HepG2 (cell line): ENCODE results near the gene FANK1. TPM values are rescaled to one million over a fixed set of nuclear protein-coding genes. Genes with fewer than 3 reads are reported as not detected.
A peak's percentile ranks its signal among the peaks of the same experiment; 100 is the strongest.

Experiments used
- ATAC-seq: fragments of 200-7000 bp; cut with Tn5 transposase; 3 replicates; pipeline ENCODE4 v1.9.1; 2020; ENCODE audit warnings: mild to moderate bottlenecking, moderate library complexity
- BruUV-seq: library from RNA; stranded (reverse); fragments of 400-500 nt; replicated peaks from 2 replicates; lab custom pipeline; 2021; lab: Mats Ljungman, UMichigan
- CTCF ChIA-PET: fragments of 300-600 bp; formaldehyde crosslinking; extraction: SDS; loops from one replicate; lab custom pipeline; 2021; ENCODE audit warnings: low total read pairs, inconsistent platforms, low intra/inter-chr PET ratio; lab: Yijun Ruan, JAX
- POLR2A ChIA-PET: fragments of 350-600 bp; sonication (Branson Sonifier 250); formaldehyde crosslinking; loops from one replicate; lab custom pipeline; 2020; ENCODE audit warnings: antibody characterized with exemption, inconsistent platforms; lab: Yijun Ruan, JAX
- DNase-seq: peaks from one replicate; pipeline ENCODE4 v3.0.0-alpha.2; 2015; ENCODE audit warnings: low spot score
- FAIRE-seq: peaks from 3 replicates; lab custom pipeline; 2011; peaks lifted over from hg19 to GRCh38; lab: Jason Lieb, UNC
- H2AFZ ChIP-seq: one replicate; pipeline ENCODE4 v1.6.1; 2011; ENCODE audit warnings: low read length, inconsistent platforms
- H3K27ac ChIP-seq: fragments of 300-600 bp; 3 replicates; pipeline ENCODE4 v1.8.0; 2011; ENCODE audit warnings: mixed run types, mild to moderate bottlenecking, mixed read lengths, low read length, inconsistent platforms; ENCODE audit not compliant: insufficient read depth; ENCODE audit errors: extremely low read length
- H3K27me3 ChIP-seq, 2 experiments: fragments of 200-600 bp in 1 of 2; 2 replicates in 1 of 2; 3 replicates in 1 of 2; pipeline versions ENCODE4 v1.6.0 to v1.8.0; 2011; ENCODE audit warnings: low read length in 2 of 2, mild to moderate bottlenecking in 2 of 2, moderate library complexity in 2 of 2, inconsistent platforms in 1 of 2; ENCODE audit not compliant: insufficient read depth in 2 of 2, control insufficient read depth in 1 of 2
- H3K36me3 ChIP-seq, 2 experiments: fragments of 200-600 bp in 1 of 2; replicated peaks in 1 of 2; 2 replicates in 1 of 2; 3 replicates in 1 of 2; pipeline versions ENCODE4 v1.5.1 to v1.8.0; 2011; ENCODE audit warnings: low read length in 2 of 2, inconsistent platforms in 1 of 2; ENCODE audit not compliant: insufficient read depth in 2 of 2, control insufficient read depth in 1 of 2
- H3K4me1 ChIP-seq: 2 replicates; pipeline ENCODE4 v1.5.1; 2012; ENCODE audit warnings: low read length, inconsistent platforms; ENCODE audit not compliant: insufficient read depth
- H3K4me2 ChIP-seq: 2 replicates; pipeline ENCODE4 v1.6.0; 2011; ENCODE audit warnings: low read depth, low read length, inconsistent platforms
- H3K4me3 ChIP-seq, 3 experiments: fragments of 200-600 bp in 1 of 3; sonication (generic), shearing (Covaris generic) in 1 of 3; replicated peaks in 1 of 3; 2 replicates each; pipeline ENCODE4 v1.5.1; 2011 to 2016; ENCODE audit warnings: low read length in 3 of 3, inconsistent platforms in 2 of 3, low read depth in 2 of 3, mild to moderate bottlenecking in 2 of 3, control low read depth in 1 of 3, mixed read lengths in 1 of 3; ENCODE audit not compliant: insufficient read depth in 1 of 3
- H3K79me2 ChIP-seq: one replicate; pipeline ENCODE4 v1.6.1; 2011; ENCODE audit warnings: low read length, inconsistent platforms; ENCODE audit not compliant: insufficient read depth
- H3K9ac ChIP-seq: 2 replicates; pipeline ENCODE4 v1.6.0; 2011; ENCODE audit warnings: mild to moderate bottlenecking, low read depth, low read length, inconsistent platforms; ENCODE audit not compliant: insufficient read depth
- H3K9me3 ChIP-seq: 2 replicates; pipeline ENCODE4 v1.5.1; 2012; ENCODE audit warnings: mild to moderate bottlenecking, low read length
- H4K20me1 ChIP-seq: 2 replicates; pipeline ENCODE4 v1.6.0; 2011; ENCODE audit warnings: inconsistent platforms, mild to moderate bottlenecking, low read length, moderate library complexity; ENCODE audit not compliant: insufficient read depth
- ARNTL ChIP-seq: sonication (generic); formaldehyde crosslinking; IDR thresholded peaks from 2 replicates; pipeline ENCODE4 v1.4.0; 2020; ENCODE audit warnings: mild to moderate bottlenecking, missing genetic modification reagents
- FOXM1 ChIP-seq: sonication (generic); formaldehyde crosslinking; IDR thresholded peaks from 2 replicates; pipeline ENCODE4 v1.5.0; 2020; ENCODE audit warnings: missing genetic modification reagents
- FOXP4 ChIP-seq: sonication (generic); formaldehyde crosslinking; IDR thresholded peaks from 2 replicates; pipeline ENCODE4 v1.4.0; 2020; ENCODE audit warnings: missing genetic modification reagents
- GATAD2A ChIP-seq: IDR thresholded peaks from 2 replicates; pipeline ENCODE4 v1.6.1; 2016
- KDM1A ChIP-seq: IDR thresholded peaks from 2 replicates; pipeline ENCODE4 v1.6.1; 2016; ENCODE audit warnings: missing compliant biosample characterization
- KDM2A ChIP-seq: sonication (generic); formaldehyde crosslinking; IDR thresholded peaks from 2 replicates; pipeline ENCODE4 v1.4.0; 2020; ENCODE audit warnings: low read depth, missing genetic modification reagents, borderline replicate concordance
- KLF16 ChIP-seq, 2 experiments: sonication (generic) in 1 of 2; formaldehyde crosslinking in 1 of 2; IDR thresholded peaks; 2 replicates each; pipeline versions ENCODE4 v1.6.1 to v1.8.0; 2016 to 2023; ENCODE audit warnings: missing genetic modification reagents in 2 of 2, missing compliant biosample characterization in 1 of 2
- NKX3-1 ChIP-seq: sonication (generic); formaldehyde crosslinking; IDR thresholded peaks from 2 replicates; pipeline ENCODE4 v1.5.0; 2020; ENCODE audit warnings: missing genetic modification reagents
- PATZ1 ChIP-seq: sonication (generic); formaldehyde crosslinking; IDR thresholded peaks from 2 replicates; pipeline ENCODE4 v1.4.0; 2020; ENCODE audit warnings: missing genetic modification reagents
- REST ChIP-seq, 2 experiments: IDR thresholded peaks; 2 replicates each; pipeline ENCODE4 v1.6.1; 2011 to 2012; ENCODE audit warnings: low read length in 2 of 2, borderline replicate concordance in 1 of 2, low read depth in 1 of 2, mild to moderate bottlenecking in 1 of 2, moderate library complexity in 1 of 2
- TCF7 ChIP-seq: sonication (generic); IDR thresholded peaks from 2 replicates; pipeline ENCODE4 v1.6.1; 2016; ENCODE audit warnings: antibody characterized with exemption, low read depth
- ZFY ChIP-seq: sonication (generic); formaldehyde crosslinking; IDR thresholded peaks from 2 replicates; pipeline ENCODE4 v1.4.0; 2020; ENCODE audit warnings: missing genetic modification reagents
- ZNF280D ChIP-seq: sonication (generic); formaldehyde crosslinking; IDR thresholded peaks from 2 replicates; pipeline ENCODE4 v1.5.1; 2020; ENCODE audit warnings: mild to moderate bottlenecking, missing genetic modification reagents
- ZNF589 ChIP-seq: sonication (generic); formaldehyde crosslinking; conservative IDR thresholded peaks from 2 replicates; pipeline ENCODE4 v1.8.0; 2022; ENCODE audit warnings: mild to moderate bottlenecking, moderate library complexity, missing genetic modification reagents
- WGBS: methylation state at CpG from one replicate; pipeline ENCODE4 v1.1.6; 2017; ENCODE audit warnings: low lambda C conversion rate; 5-methylcytosine and 5-hydroxymethylcytosine counted together
- in situ Hi-C: cut with HindIII; loops from 2 replicates; pipeline ENCODE4 v1.10.0; 2017; ENCODE audit warnings: low pct_unique_long_range_greater_than_20kb; ENCODE audit not compliant: extremely low pct_ligation_motif_present
- intact Hi-C: fragments of 100-400 bp; cut with micrococcal nuclease; formaldehyde crosslinking; loops from one replicate; pipeline ENCODE4 v1.10.0; 2022; ENCODE audit not compliant: unreplicated experiment
- polyA plus RNA-seq, 8 experiments: library from polyadenylated mRNA; depleted of rRNA in 3 of 8; stranded (reverse) in 7 of 8; unstranded in 1 of 8; fragments of >200 nt; fragmentation: Illumina TruSeq in 4 of 8; extraction: Trizol in 4 of 8; gene quantifications; 2 replicates each; pipeline versions ENCODE4 v1.2.1 to v1.2.3, GENCODE V29; 2011 to 2016; ENCODE audit warnings: low read depth in 4 of 8, missing spikeins in 1 of 8, mixed read lengths in 1 of 8; ENCODE audit not compliant: insufficient read depth in 1 of 8
- total RNA-seq, 5 experiments: library from RNA; depleted of rRNA; stranded (reverse); fragments of >200 nt; fragmentation: Illumina TruSeq; extraction: Trizol; gene quantifications; 2 replicates each; pipeline ENCODE4 v1.2.3, GENCODE V29; 2016; ENCODE audit warnings: low read depth in 1 of 5

Gene FANK1
- total and polyA plus RNA-seq, 2 of the 13 experiments (the other 11 are each of a cell fraction or from before 2014, with no cell fraction given), result 0.22 TPM; not detected in 1

GRCh38 chr10:125911990-125912389, 15.6 kb downstream of the FANK1 start:
- Histone ChIP-seq H3K4me2 (no peak overlapping the region), H3K4me1 (peaks cover 14% of the 10 kb centered on the region; the same call in 1 of the 2 replicates), H2AFZ (no peak overlapping the region), H3K27ac (no peak overlapping the region), H3K9ac (no peak overlapping the region), H4K20me1 (no peaks in the 10 kb centered on the region), H3K4me3 (no peak overlapping the region), H3K9me3 (peaks cover 12% of the 10 kb centered on the region), H3K79me2 (no peaks in the 10 kb centered on the region), H3K27me3 (peaks cover 6 to 15% of the 10 kb centered on the region in 2 experiments; a peak in 4 of 5 replicates), H3K36me3 (no peaks in the 10 kb centered on the region)
- ATAC-seq (peak; percentile 84), DNase-seq (peak; percentile 72), FAIRE-seq (no peak)
- ChIA-PET CTCF (no interaction called here), POLR2A (no interaction called here)
- in situ Hi-C loops (no loop called here), intact Hi-C loops (no loop called here)
- WGBS, result 0% methylated on average over 4 of the region's 4 CpGs
- no TSS peak for BruUV-seq
- TF ChIP-seq TCF7 (peak; percentile 93), FOXP4 (CRISPR knock-in tag) (peak; percentile 94), ZNF280D (no peak), ARNTL (CRISPR knock-in tag) (no peak), KLF16 (CRISPR knock-in tag; IDR thresholded peaks at IDR 0.05) (peak in 1 of 2 experiments; percentile 60; a peak in 1 of 4 replicates), FOXM1 (no peak), ZNF589 (0 out of 2 replicates have a peak, but pooled peaks have one; percentile 17), ZFY (CRISPR knock-in tag) (no peak), NKX3-1 (peak; percentile 91; the same call in 1 of the 2 replicates), GATAD2A (peak; percentile 78), KDM1A (CRISPR knock-in tag) (peak; percentile 78; the same call in 1 of the 2 replicates), KDM2A (CRISPR knock-in tag) (0 out of 2 replicates have a peak, but pooled peaks have one; percentile 45), REST (IDR thresholded peaks at IDR 0.05; ENCODE audit: borderline replicate concordance in 1 of 2, low read depth in 1 of 2, low read length in 2 of 2) (0 out of 4 replicates have a peak, but pooled peaks of 1 of the 2 experiments have one; percentile 21), PATZ1 (CRISPR knock-in tag) (peak; percentile 38; the same call in 1 of the 2 replicates)
